NCI-H446 treated with DMSO at 0.1 percent for 48 hours (cell line): ENCODE data around the gene IL4.
"Not testable (repeated sequence)": the region's sequence is repeated elsewhere in the genome, so short reads cannot be mapped to it uniquely, and the experiment has no call there.

ENCODE experiments used
- DNase-seq: peaks from one replicate; lab custom pipeline; 2025; lab: John Stamatoyannopoulos, UW

The IL4 gene

DNA sequence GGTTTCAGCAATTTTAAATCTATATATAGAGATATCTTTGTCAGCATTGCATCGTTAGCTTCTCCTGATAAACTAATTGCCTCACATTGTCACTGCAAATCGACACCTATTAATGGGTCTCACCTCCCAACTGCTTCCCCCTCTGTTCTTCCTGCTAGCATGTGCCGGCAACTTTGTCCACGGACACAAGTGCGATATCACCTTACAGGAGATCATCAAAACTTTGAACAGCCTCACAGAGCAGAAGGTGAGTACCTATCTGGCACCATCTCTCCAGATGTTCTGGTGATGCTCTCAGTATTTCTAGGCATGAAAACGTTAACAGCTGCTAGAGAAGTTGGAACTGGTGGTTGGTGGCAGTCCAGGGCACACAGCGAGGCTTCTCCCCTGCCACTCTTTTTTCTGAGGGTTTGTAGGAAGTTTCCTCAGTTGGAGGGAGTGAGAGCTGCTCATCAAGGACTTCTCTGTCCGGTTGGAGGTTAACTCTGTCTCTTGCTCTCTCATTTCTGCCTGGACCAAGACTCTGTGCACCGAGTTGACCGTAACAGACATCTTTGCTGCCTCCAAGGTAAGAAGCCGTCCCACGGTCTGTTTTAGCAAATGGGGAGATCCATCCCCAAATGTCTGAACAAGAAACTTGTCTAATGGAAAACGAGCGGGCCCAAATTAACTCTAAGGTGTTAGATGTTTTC is at the start of gene IL4:
Gene IL4, plus strand, starts transcription at position 51 of the 692 bp plus-strand sequence. Its CDS starts 62 bp downstream, at position 113.
- DNase-seq = no peak

DNA sequence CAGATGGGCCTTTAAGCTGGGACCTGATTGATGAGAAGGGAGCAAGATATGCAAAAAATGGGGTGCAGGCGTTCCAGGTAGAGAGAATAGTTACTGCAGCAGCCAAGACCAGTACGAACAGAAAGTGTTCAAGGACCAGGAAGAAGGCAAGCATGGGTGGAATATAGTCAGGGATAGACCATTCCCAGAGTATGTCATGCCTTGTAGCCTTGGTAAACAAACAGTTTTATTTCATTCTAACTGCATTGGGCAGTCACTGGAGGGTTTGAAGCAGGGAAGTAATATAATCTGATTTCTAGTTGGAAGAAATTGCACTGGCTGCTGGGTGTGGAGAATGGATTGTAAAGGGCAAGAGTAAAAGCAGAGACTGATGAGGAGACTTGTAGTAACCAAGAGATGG is 46.3 kb upstream of the IL4 start:
- DNase-seq = no peak

DNA sequence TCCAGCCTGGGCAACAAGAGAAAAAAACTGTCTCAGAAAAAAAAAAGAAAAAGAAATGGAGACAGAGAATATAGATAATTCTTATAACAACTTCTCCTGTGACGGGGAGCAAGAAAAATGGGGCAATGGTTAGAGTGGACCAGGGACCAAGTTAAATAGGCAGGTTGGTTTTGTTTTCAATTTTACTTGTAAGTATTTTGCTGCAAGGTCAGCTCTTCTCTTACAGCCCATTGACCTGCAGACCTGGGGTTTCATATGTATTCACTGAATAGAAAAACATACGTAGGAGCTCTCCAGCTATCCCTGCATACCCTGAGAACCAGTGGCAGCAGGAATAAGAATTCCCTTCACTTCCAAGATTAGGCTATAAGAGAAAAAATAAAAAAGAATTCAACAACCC is 45.0 kb upstream of the IL4 start:
- no peak for DNase-seq

DNA sequence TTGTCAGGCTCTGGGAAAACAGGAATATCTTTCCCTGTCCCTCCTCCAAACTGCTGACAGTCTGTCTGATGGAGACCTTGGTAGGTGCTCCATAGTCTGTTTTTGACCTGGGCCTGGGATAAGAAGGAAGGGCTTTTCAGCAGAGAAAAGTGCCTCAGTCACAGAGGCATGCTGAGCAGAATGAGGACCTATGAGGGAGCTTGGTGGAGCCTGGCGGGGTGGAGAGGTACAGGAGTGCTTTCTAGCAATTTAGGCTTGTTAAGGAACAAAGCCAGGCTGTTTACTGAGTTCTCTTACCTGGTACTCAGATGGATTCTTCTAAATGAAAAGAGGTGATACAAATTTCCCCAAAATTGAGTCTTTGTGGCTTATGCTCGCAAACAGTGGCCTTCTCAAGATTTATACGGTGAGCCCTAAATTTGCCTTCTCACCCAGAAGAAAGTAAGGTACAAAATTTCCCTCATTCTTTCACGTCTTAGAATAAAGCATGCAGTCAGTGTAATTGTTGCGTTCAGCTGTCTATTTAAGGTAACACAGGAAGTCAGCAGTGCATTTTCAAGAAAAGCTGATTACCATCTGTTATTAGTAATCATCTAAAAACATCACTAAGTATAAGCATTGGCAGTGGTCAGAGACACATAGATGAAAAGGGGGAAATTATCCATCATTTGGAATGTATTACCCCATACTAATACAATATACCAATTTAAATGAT is 44.4 kb upstream of the IL4 start:
- DNase-seq = no peak

DNA sequence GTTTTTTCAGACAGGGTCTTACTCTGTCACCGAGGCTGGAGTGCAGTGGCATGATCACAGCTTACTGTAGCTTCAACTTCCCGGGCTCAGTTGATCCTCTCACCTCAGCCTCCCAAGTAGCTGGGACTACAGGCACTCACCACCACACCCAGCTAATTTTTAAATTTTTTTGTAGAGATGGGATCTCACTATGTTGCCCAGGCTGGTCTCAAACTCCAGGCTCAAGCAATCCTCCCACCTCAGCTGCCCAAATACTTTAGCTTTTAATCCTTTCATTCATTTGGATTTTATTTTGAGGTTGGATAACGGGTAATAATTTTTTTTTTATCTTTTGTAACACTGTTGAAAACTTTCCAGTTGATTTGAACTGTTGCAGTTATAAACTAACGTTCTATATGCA is 40.2 kb upstream of the IL4 start:
- DNase-seq = not testable (repeated sequence)

DNA sequence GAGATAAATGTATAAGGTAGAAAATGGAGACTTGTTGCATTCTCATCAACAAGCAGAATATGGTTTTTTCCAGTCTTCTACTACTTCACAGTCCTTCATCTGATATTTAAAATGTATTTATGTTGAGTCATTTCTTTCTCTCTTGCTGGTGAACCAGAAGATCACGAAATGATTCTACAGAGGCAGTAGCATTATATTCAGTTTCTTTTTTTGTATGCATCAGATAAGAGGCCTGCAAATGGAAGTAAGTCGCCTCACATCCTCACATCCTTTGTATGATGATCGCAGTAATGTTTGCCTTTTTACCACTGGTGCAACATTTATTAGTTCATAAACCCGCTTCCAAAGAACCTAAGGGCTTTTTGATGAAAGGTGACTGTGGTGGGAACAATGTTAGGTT is 37.9 kb upstream of the IL4 start:
- DNase-seq = no peak

DNA sequence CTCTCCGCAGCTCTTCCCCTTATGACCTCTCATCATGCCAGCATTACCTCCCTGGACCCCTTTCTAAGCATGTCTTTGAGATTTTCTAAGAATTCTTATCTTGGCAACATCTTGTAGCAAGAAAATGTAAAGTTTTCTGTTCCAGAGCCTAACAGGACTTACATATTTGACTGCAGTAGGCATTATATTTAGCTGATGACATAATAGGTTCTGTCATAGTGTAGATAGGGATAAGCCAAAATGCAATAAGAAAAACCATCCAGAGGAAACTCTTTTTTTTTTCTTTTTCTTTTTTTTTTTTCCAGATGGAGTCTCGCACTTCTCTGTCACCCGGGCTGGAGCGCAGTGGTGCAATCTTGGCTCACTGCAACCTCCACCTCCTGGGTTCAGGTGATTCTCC is 36.5 kb upstream of the IL4 start:
- no peak for DNase-seq

DNA sequence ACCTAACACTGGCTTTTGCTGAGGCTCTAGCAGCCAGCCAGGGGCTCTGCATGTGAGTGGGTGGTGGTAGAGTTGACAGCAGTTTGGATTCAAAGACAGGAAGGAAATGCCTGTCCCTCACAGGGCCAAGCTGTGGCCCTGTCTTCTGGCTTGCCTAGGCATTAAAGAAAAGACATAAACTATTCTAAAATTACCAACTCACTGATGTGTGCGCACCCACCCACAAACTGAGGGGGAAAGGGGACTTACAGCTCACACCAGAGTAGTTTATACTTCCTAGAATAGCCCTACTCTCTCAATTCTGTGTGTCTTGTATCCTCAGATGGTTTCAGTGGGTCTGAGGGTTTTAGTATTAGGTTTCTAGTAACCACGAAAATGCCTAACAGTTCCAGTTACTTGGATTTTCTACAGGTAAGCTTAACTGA is 34.1 kb upstream of the IL4 start:
- no peak for DNase-seq

DNA sequence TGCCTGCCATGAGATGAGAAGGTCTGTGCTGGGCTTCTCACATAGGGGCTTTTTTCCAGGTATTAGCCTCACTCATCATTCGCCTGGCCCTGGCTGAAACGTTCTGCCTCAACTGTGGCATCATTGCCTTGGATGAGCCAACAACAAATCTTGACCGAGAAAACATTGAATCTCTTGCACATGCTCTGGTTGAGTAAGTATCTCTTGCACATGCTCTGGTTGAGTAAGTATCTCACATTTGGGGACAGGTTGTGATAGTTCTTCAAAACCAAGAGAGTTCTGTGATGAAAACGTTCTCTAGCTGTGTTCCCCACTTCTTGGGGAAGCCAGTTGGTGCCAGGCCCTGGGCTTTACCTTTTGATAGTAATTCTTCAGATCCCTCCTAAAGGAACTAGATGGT is 33.2 kb upstream of the IL4 start:
- DNase-seq = no peak

DNA sequence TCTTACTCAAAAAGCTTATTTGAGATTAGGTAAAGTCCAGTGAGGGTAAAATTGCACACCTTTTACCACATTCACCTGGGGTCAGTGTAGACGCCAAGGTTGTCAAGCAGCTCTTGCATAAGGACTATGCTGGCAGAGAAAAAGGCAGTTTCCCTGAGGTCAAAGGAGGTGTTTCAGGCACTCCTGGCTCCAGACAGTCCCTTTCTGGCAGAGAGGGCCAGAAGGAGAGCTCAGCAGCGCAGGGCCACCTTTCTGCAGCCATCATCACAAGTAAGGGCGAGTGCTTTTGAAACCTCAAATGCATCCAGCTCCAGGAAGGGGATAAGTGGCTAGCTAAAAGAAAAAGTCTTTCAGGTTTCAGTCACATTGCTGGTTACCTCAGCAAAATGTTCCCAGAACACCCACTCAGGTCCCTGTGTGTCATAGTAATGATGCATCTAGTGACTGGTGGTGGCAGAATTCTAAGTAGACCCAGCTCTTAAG is 32.5 kb upstream of the IL4 start:
- no peak for DNase-seq

DNA sequence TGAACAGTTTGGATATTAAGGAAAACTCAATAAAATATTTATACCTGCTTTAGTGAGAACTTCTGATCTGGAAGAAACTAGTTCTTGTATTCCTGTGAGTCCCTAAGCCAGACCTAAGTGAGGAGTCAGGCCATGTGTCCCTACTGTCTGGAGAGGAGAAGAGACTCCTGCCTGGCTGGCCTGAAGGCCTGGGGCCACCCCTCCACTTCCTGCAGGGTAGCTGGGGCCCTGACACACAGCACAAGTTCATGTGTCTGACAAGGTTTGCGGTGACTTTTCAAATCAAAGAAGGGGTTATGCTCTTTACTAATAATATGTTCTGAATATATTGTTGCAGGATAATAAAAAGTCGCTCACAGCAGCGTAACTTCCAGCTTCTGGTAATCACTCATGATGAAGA is 31.9 kb upstream of the IL4 start:
- no peak for DNase-seq

DNA sequence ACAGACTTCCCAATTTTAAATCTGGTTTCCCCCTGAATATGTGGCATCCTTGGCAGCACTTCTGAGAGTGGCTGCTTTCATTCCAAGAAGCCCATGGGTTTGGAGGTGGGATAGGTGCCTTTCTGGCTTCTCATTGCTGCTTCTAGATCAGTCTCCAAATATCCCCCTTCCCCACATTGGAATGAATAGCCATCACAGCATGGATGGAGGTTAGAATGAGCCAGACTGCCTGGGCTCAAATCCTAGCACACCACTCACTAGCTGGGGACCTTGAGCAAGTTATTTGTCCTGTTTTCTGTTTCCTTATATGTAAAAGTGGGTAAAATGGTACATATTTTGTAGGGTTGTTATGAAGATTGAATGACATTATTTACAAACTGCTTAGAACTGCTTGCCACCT is 29.6 kb upstream of the IL4 start:
- DNase-seq = no peak

DNA sequence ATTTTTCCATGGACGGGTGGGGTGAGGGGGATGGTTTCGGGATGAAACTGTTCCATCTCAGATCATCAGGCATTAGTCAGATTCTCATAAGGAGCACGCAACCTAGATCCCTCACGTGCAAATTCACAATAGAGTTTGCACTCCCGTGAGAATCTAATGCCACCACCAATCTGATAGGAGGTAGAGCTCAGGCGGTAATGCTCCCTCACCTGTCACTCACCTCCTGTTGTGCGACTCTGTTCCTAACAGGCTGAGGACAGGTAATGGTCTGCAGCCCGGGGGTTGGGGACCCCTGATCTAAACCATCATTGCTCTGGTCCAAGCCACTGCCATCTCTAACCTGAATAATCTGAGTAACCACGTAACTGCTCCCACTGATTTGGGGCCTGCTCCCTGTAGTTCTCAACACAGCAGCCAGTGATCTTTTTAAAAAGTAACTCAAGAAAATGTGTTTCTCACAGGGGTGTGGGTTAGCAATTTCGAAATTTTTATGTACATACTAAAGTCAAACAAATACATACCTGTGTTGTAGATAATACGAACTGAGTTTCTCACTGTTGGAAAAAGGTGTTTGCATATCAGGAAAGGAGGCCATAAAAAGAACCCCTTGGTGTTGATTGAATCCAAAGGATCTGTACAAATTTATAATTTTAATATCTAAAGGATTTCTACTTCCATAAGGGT is 27.1 kb upstream of the IL4 start:
- DNase-seq = no peak

DNA sequence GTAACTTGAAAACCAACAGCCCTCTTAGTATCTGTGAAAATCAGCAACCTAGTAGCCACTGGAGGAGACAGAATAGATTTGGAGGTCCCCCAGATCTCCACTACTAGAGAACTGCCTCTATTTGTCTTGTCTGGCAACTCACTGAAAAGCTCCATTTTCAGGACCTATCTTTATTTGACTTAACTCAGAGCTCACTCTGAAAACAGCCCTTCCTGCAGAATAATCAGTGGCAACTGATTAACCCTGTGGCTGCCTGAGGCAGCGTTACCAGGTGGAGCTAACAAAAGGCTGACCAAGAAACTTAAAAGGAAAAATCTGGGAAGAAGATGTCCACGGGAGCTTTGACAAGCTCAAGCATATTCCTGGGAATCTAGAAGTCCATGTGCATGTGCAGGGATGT is 26.3 kb upstream of the IL4 start:
- DNase-seq = no peak

DNA sequence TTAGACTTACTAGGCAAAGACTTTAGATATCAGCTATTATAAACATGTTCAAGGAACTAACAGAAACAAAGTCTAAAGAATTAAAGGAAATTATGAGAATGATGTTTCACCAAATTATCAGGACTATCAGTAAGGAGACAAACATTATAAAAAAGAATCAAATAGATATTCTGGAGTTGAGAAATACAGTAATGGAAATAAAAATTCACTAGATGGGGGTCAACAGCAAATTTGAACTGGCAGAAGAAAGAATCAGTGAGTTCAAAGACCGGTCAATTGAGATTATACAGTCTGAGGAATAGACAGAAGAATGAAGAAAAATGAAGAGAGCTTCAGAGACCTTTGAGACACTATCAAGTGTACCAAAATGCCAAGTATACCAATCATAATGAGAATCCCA is 25.4 kb upstream of the IL4 start:
- no peak for DNase-seq

DNA sequence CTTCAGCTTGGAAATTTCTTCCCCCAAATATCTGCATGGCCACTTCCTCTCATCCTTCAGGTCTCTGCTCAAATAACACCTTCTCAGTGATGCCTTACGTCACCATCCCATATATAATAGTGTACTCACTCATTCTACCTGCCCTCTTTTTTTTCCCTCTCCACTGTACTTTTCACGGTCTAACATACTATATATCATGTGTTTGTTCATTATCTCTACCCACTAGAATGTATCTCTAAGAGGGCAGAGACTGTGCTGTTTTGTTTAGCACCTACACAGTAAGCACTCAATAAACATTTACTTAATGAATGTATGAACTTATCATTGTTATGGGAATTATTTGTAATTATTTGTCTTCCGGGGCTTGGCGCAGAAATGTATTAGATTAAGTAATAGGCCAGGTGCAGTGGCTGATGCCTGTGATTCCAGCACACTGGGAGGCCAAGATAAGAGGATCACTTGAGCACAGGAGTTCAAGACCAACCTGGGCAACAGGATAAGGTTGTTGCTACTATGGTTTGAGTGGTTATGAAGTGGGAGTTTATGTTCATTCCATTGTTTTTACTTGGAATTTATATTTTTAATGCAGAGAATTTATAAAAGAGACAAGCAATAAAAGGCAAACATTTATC is 21.8 kb upstream of the IL4 start:
- DNase-seq = no peak

DNA sequence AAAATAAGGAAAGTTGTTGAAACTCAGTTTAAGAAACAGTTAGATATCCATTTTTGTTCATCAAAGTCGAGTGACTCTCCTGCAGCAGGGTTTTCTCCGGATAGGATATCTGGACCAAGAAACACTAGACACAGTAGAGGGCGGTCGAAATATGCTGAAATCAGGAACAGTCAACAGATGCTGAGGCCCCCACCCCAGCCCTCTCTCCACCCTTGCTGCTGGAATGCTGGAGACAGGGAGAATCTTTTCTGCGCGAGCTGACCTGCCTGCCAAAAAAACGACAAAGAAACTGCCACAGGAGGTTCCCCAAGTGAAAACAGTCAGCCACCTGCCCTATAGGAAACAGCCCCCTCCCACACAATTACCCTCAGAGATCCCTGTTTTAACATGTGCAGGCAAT is 20.1 kb upstream of the IL4 start:
- DNase-seq = no peak

DNA sequence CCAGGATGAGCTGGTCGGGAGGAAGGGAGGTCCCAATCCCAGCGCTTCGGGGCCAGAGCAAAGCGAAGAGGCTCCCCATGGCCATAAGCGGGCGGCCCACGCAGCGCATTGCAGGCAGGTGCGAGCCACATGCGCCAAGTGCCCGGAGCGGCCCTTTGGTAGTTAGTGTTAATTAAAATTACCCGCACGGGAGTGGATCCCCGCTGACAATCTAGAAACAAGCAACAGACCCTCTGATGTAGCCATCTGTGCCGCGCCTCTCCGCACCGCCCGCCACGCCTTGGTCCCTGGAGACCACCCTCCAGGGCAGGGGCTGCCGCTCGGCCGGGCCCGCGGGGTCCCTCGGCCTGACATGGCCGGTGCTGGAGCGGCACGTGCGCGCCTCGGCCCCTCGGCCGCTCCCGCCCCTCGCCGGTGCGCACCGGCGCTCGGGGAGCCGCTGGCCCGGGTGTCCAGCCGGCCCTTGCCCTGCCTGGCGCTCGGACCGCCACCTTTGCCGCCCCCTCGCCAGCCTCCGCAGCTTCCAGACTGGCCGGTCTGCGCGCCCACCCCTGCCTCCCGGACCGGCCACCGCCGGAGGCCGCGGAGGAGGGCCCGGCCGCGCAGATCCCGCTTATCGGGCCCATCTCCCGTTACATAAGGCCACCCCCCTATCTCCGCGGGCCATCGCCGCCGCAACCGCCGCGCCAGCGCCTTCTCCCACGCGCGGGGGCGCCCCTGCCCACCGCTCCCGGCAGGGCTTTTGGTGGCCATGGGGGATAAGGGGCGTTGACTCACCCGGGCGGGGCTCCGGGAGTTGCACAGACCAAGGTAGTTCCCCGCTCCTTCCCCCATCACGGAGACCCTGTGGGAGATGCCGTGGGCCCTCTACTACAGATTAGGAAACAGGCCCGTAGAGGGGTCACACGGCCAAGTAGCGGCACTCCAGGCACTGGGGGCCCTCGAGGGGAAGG is 17.7 kb upstream of the IL4 start:
- no peak for DNase-seq

DNA sequence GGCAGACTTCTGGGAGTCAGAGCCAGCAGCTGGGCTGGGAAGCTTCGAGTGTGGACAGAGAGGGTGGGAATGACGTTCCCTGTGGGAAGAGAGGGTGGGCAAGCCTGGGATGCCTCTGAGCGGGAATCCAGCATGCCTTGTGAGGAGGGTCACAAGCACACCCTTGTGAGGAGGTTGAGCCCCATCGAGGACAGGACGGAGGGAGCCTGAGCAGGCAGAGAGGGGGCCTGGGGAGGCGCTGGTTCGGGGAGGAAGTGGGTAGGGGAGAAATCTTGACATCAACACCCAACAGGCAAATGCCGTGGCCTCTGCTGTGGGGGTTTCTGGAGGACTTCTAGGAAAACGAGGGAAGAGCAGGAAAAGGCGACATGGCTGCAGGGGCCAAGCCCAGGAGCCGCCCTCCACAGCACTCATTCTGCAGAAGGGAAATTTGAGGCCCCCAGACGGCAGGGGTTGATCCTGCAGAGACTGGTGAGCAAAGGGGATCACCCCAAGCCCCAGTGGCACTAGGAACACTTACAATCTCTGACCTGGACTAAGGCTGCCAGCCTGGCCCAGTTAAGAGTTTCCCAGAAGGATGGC is 16.9 kb upstream of the IL4 start:
- no peak for DNase-seq

DNA sequence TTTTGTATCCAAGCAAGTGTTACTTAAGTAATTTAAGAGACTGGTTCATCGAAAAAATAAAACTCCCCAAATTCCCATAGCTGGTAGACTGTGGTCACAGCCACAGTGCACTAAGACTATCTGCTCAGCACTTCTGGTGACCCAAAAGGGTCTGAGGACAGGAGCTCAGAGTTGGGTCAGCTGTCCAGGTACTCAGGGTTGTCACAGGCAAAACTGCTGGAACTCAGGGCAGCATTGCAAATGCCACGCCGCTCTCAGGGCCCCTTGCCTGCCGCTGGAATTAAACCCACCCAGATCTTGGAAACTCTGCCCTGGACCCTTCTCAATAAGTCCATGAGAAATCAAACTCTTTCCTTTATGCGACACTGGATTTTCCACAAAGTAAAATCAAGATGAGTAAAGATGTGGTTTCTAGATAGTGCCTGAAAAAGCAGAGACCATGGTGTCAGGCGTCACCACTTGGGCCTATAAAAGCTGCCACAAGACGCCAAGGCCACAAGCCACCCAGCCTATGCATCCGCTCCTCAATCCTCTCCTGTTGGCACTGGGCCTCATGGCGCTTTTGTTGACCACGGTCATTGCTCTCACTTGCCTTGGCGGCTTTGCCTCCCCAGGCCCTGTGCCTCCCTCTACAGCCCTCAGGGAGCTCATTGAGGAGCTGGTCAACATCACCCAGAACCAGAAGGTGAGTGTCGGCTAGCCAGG is 16.0 kb upstream of the IL4 start, which contains the start of gene IL13:
Gene IL13, plus strand, starts transcription at position 498 of the 705 bp plus-strand sequence. Its CDS starts 14 bp downstream, at position 512.
- no peak for DNase-seq
